Measurements from ENCODE around the gene C2orf81. TPM values are rescaled to one million over a fixed set of nuclear protein-coding genes. Genes with fewer than 3 reads are reported as not detected.

C2orf81 gene
- total RNA-seq, 1 experiment from 2014 or later: 2.9 TPM

DNA sequence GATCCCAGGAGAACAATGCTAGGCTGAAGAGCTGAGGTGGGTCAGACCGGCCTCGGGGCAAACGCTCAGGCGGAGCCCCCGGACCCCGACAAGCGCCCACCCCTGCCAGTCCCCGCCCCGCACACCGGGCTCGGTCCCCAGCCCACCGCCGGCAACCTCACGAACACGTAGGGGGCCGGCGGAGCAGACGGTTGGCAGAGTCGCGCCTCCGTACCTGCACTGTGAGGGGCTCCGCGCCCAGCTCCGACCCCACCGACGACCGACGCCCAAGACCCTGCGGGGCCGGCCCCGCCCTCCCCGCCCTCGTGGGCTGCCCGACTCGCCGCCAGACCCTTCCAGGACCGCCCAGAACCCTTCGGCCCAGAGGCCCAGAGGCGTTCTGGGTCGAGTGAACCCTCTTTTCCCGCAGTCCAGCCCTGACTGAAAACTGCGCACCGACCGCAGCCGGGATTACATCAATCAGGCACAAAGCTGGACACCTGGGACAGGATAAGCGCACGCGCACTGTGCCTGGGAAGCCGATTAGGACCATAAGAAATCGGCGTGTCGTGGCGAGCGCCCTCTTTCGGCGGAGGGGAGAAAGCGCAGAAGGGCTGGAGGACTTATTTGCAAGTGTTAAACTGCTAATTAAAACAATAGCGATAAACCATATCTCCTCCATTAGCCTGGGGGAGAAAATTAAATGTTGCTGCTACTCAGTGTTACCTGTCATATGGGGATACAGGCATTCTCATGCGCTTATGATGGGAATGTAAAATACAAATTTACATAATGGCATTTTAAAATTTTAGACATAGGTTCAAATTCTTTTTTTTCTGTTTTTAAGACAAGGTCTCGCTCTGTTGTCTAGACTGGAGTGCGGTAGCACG is 29.6 kb downstream of the C2orf81 start:
- Mint-ChIP-seq H3K4me3 (no peak overlapping the region; the same call in 1 of the 2 replicates), H3K4me1 (peaks cover 4% of the 10 kb centered on the region; the same call in 1 of the 2 replicates), H3K9me3 (no peaks in the 10 kb centered on the region), H3K27ac (peak overlapping the region; percentile 99), H3K36me3 (no peaks in the 10 kb centered on the region), H3K27me3 (ENCODE audit: low read depth) (no peaks in the 10 kb centered on the region; the same call in none of the 2 replicates)
- ChIA-PET CTCF (interaction anchor here (0.7 to 3.3 kb wide), 38 partner anchors 9 to 563 kb away, joined by 3 to 36 read pairs (median 5); partner anchors contain the start of genes AUP1, C2orf81, CCDC142 and DCTN1), POLR2A (interaction anchor here (0.6 to 1.6 kb wide), 13 partner anchors 10 to 253 kb away, joined by 3 to 12 read pairs (median 4); partner anchors contain the start of gene WBP1)
- peak; percentile 87 for ATAC-seq
- peak; percentile 96 for DNase-seq (ENCODE audit: low spot score)
- TF ChIP-seq ZNF396 (CRISPR knock-in tag; IDR thresholded peaks at IDR 0.05; ENCODE audit: borderline replicate concordance) (no peak), MYBL2 (CRISPR knock-in tag; IDR thresholded peaks at IDR 0.05) (no peak), JAZF1 (CRISPR knock-in tag; IDR thresholded peaks at IDR 0.05) (no peak), ELF4 (CRISPR knock-in tag; IDR thresholded peaks at IDR 0.05; ENCODE audit: low read depth) (no peak), EMX1 (CRISPR knock-in tag; IDR thresholded peaks at IDR 0.05) (no peak), NFYB (CRISPR knock-in tag; conservative IDR thresholded peaks at IDR 0.05; ENCODE audit: low read depth) (no peak), ATF1 (CRISPR knock-in tag; IDR thresholded peaks at IDR 0.05) (0 out of 2 replicates have a peak, but pooled peaks have one; percentile 41), ZNF121 (CRISPR knock-in tag; IDR thresholded peaks at IDR 0.05) (no peak), PRRX2 (CRISPR knock-in tag; IDR thresholded peaks at IDR 0.05) (no peak), NFE2L1 (CRISPR knock-in tag; IDR thresholded peaks at IDR 0.05) (no peak), ESRRA (CRISPR knock-in tag; IDR thresholded peaks at IDR 0.05; ENCODE audit: borderline replicate concordance) (no peak), ZNF416 (CRISPR knock-in tag; IDR thresholded peaks at IDR 0.05) (no peak), NR2C2 (CRISPR knock-in tag; IDR thresholded peaks at IDR 0.05) (no peak), ZBTB21 (CRISPR knock-in tag; IDR thresholded peaks at IDR 0.05; ENCODE audit: borderline replicate concordance) (0 out of 2 replicates have a peak, but pooled peaks have one; percentile 35), FOXJ3 (CRISPR knock-in tag; IDR thresholded peaks at IDR 0.05; ENCODE audit: borderline replicate concordance) (no peak), ZNF317 (CRISPR knock-in tag; IDR thresholded peaks at IDR 0.05; ENCODE audit: borderline replicate concordance, low read depth) (no peak)
- TF ChIP-seq, protein P1, sequence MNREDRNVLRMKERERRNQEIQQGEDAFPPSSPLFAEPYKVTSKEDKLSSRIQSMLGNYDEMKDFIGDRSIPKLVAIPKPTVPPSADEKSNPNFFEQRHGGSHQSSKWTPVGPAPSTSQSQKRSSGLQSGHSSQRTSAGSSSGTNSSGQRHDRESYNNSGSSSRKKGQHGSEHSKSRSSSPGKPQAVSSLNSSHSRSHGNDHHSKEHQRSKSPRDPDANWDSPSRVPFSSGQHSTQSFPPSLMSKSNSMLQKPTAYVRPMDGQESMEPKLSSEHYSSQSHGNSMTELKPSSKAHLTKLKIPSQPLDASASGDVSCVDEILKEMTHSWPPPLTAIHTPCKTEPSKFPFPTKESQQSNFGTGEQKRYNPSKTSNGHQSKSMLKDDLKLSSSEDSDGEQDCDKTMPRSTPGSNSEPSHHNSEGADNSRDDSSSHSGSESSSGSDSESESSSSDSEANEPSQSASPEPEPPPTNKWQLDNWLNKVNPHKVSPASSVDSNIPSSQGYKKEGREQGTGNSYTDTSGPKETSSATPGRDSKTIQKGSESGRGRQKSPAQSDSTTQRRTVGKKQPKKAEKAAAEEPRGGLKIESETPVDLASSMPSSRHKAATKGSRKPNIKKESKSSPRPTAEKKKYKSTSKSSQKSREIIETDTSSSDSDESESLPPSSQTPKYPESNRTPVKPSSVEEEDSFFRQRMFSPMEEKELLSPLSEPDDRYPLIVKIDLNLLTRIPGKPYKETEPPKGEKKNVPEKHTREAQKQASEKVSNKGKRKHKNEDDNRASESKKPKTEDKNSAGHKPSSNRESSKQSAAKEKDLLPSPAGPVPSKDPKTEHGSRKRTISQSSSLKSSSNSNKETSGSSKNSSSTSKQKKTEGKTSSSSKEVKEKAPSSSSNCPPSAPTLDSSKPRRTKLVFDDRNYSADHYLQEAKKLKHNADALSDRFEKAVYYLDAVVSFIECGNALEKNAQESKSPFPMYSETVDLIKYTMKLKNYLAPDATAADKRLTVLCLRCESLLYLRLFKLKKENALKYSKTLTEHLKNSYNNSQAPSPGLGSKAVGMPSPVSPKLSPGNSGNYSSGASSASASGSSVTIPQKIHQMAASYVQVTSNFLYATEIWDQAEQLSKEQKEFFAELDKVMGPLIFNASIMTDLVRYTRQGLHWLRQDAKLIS (CRISPR knock-in tag; IDR thresholded peaks at IDR 0.05; ENCODE audit: borderline replicate concordance): no peak
- TF ChIP-seq, protein P2, sequence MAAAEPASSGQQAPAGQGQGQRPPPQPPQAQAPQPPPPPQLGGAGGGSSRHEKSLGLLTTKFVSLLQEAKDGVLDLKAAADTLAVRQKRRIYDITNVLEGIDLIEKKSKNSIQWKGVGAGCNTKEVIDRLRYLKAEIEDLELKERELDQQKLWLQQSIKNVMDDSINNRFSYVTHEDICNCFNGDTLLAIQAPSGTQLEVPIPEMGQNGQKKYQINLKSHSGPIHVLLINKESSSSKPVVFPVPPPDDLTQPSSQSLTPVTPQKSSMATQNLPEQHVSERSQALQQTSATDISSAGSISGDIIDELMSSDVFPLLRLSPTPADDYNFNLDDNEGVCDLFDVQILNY (CRISPR knock-in tag; IDR thresholded peaks at IDR 0.05): no peak
- TF ChIP-seq, protein P3, sequence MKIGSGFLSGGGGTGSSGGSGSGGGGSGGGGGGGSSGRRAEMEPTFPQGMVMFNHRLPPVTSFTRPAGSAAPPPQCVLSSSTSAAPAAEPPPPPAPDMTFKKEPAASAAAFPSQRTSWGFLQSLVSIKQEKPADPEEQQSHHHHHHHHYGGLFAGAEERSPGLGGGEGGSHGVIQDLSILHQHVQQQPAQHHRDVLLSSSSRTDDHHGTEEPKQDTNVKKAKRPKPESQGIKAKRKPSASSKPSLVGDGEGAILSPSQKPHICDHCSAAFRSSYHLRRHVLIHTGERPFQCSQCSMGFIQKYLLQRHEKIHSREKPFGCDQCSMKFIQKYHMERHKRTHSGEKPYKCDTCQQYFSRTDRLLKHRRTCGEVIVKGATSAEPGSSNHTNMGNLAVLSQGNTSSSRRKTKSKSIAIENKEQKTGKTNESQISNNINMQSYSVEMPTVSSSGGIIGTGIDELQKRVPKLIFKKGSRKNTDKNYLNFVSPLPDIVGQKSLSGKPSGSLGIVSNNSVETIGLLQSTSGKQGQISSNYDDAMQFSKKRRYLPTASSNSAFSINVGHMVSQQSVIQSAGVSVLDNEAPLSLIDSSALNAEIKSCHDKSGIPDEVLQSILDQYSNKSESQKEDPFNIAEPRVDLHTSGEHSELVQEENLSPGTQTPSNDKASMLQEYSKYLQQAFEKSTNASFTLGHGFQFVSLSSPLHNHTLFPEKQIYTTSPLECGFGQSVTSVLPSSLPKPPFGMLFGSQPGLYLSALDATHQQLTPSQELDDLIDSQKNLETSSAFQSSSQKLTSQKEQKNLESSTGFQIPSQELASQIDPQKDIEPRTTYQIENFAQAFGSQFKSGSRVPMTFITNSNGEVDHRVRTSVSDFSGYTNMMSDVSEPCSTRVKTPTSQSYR (CRISPR knock-in tag; IDR thresholded peaks at IDR 0.05): no peak
- TF ChIP-seq, protein P4, sequence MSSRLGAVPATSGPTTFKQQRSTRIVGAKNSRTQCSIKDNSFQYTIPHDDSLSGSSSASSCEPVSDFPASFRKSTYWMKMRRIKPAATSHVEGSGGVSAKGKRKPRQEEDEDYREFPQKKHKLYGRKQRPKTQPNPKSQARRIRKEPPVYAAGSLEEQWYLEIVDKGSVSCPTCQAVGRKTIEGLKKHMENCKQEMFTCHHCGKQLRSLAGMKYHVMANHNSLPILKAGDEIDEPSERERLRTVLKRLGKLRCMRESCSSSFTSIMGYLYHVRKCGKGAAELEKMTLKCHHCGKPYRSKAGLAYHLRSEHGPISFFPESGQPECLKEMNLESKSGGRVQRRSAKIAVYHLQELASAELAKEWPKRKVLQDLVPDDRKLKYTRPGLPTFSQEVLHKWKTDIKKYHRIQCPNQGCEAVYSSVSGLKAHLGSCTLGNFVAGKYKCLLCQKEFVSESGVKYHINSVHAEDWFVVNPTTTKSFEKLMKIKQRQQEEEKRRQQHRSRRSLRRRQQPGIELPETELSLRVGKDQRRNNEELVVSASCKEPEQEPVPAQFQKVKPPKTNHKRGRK (CRISPR knock-in tag; IDR thresholded peaks at IDR 0.05; ENCODE audit: borderline replicate concordance): no peak
- TF ChIP-seq, protein P5, sequence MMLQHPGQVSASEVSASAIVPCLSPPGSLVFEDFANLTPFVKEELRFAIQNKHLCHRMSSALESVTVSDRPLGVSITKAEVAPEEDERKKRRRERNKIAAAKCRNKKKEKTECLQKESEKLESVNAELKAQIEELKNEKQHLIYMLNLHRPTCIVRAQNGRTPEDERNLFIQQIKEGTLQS (CRISPR knock-in tag; conservative IDR thresholded peaks at IDR 0.05): no peak
- TF ChIP-seq, protein P6, sequence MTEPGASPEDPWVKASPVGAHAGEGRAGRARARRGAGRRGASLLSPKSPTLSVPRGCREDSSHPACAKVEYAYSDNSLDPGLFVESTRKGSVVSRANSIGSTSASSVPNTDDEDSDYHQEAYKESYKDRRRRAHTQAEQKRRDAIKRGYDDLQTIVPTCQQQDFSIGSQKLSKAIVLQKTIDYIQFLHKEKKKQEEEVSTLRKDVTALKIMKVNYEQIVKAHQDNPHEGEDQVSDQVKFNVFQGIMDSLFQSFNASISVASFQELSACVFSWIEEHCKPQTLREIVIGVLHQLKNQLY (CRISPR knock-in tag; IDR thresholded peaks at IDR 0.05): no peak
- TF ChIP-seq, protein P7, sequence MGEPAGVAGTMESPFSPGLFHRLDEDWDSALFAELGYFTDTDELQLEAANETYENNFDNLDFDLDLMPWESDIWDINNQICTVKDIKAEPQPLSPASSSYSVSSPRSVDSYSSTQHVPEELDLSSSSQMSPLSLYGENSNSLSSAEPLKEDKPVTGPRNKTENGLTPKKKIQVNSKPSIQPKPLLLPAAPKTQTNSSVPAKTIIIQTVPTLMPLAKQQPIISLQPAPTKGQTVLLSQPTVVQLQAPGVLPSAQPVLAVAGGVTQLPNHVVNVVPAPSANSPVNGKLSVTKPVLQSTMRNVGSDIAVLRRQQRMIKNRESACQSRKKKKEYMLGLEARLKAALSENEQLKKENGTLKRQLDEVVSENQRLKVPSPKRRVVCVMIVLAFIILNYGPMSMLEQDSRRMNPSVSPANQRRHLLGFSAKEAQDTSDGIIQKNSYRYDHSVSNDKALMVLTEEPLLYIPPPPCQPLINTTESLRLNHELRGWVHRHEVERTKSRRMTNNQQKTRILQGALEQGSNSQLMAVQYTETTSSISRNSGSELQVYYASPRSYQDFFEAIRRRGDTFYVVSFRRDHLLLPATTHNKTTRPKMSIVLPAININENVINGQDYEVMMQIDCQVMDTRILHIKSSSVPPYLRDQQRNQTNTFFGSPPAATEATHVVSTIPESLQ (CRISPR knock-in tag; IDR thresholded peaks at IDR 0.05): no peak
- TF ChIP-seq, protein P8, sequence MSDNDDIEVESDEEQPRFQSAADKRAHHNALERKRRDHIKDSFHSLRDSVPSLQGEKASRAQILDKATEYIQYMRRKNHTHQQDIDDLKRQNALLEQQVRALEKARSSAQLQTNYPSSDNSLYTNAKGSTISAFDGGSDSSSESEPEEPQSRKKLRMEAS (CRISPR knock-in tag; IDR thresholded peaks at IDR 0.05): 0 out of 2 replicates have a peak, but pooled peaks have one; percentile 25

Data from WTC11 (cell line).